Measurements from ENCODE around the gene PALMD.

GRCh38 chr1:99677416-99677815 lies 31.5 kb downstream of the PALMD start:
- TF ChIP-seq CTCF (IDR thresholded peaks at IDR 0.05; ENCODE audit: low read depth, low read length, poor library complexity, severe bottlenecking) (no peak), EZH2phosphoT487 (IDR thresholded peaks at IDR 0.05; ENCODE audit: borderline replicate concordance, low read length) (no peak)
